GM18507 (cell line): Measurements from ENCODE around the gene AMY2B.
"Not testable (repeated sequence)": the region's sequence is repeated elsewhere in the genome, so short reads cannot be mapped to it uniquely, and the experiment has no call there.

Source experiments
- DNase-seq: peaks from one replicate; pipeline ENCODE4 v3.0.0; 2011; ENCODE audit warnings: low read depth; ENCODE audit not compliant: insufficient read length; ENCODE audit errors: extremely low spot score
- FAIRE-seq: peaks from 2 replicates; lab custom pipeline; 2011; peaks lifted over from hg19 to GRCh38; lab: Jason Lieb, UNC

Gene AMY2B

GRCh38 chr1:103602740-103603139, 31.4 kb downstream of the AMY2B start:
- FAIRE-seq = peak; percentile 36
- not testable (repeated sequence) for DNase-seq

GRCh38 chr1:103616362-103616761, 45.0 kb downstream of the AMY2B start:
- DNase-seq = no peak
- no peak for FAIRE-seq

GRCh38 chr1:103616994-103617477, 45.6 kb downstream of the AMY2B start, which contains the start of gene AMY2A:
AMY2A (plus strand) TSS chr1:103617427; CDS start chr1:103617441, 14 bp downstream.
- DNase-seq, FAIRE-seq: not testable (repeated sequence)

GRCh38 chr1:103627436-103627835, 56.0 kb downstream of the AMY2B start:
- not testable (repeated sequence) for DNase-seq, FAIRE-seq
